Measurements from ENCODE around the gene ANKFY1.

DNA sequence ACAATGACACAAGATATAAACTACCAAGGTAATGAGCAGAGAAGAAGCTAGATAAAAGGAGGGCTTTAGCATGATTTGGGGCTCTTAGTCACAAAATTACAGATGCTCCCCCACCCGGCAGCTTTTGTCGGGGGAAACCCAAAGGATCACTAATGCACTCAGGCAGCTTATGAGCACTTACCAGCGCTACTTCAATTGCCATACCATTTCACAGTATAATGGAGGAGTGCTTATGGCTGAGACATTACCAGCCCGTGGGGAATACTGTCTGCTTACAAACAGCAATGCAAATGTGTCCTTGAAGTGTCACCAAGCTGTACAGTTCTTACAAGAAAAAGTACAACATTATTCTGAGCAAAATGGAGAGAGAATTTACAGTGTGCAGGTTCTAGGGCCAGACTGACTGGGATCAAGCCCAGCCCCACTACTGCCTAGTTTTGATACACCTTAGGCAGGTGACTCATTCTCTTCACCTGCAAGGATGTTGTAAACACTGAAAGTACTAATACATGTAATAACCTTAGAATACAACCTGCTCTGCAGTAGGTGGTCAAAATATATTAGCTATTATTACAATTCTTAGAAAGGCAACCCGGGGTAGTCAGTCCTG is 16.3 kb downstream of the ANKFY1 start:
- TF ChIP-seq, protein P1, sequence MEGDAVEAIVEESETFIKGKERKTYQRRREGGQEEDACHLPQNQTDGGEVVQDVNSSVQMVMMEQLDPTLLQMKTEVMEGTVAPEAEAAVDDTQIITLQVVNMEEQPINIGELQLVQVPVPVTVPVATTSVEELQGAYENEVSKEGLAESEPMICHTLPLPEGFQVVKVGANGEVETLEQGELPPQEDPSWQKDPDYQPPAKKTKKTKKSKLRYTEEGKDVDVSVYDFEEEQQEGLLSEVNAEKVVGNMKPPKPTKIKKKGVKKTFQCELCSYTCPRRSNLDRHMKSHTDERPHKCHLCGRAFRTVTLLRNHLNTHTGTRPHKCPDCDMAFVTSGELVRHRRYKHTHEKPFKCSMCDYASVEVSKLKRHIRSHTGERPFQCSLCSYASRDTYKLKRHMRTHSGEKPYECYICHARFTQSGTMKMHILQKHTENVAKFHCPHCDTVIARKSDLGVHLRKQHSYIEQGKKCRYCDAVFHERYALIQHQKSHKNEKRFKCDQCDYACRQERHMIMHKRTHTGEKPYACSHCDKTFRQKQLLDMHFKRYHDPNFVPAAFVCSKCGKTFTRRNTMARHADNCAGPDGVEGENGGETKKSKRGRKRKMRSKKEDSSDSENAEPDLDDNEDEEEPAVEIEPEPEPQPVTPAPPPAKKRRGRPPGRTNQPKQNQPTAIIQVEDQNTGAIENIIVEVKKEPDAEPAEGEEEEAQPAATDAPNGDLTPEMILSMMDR (IDR thresholded peaks at IDR 0.05; ENCODE audit: low read depth, low read length, poor library complexity, severe bottlenecking): no peak
- TF ChIP-seq EZH2phosphoT487 (IDR thresholded peaks at IDR 0.05; ENCODE audit: borderline replicate concordance, low read length): no peak

All from DOHH2 (cell line).